Lower lobe of right lung (tissue), 2 donors: ENCODE measurements around the gene TEX14. TPM values are rescaled to one million over a fixed set of nuclear protein-coding genes. Genes with fewer than 3 reads are reported as not detected.

ENCODE experiments used
- ATAC-seq, 2 donors: fragments of 200-7000 bp; cut with Tn5 transposase; one replicate each; pipeline ENCODE4 v1.9.1; 2020 to 2022; ENCODE audit warnings: mild to moderate bottlenecking in 2 of 2, moderate library complexity in 2 of 2
- DNase-seq: peaks from one replicate; pipeline ENCODE4 v3.0.0-alpha.2; 2020
- H3K27ac ChIP-seq: fragments of 200-600 bp; one replicate; pipeline ENCODE4 v1.8.0; 2022
- H3K27me3 ChIP-seq: fragments of 200-600 bp; one replicate; pipeline ENCODE4 v1.8.0; 2022; ENCODE audit warnings: low read depth
- H3K36me3 ChIP-seq: fragments of 200-600 bp; one replicate; pipeline ENCODE4 v1.8.0; 2022; ENCODE audit warnings: mild to moderate bottlenecking
- H3K4me1 ChIP-seq: fragments of 200-600 bp; one replicate; pipeline ENCODE4 v1.8.0; 2022
- H3K4me3 ChIP-seq: fragments of 200-600 bp; one replicate; pipeline ENCODE4 v1.8.0; 2022; ENCODE audit warnings: mild to moderate bottlenecking
- H3K9me3 ChIP-seq: fragments of 200-600 bp; one replicate; pipeline ENCODE4 v1.8.0; 2022
- CTCF ChIP-seq: fragments of 200-600 bp; IDR thresholded peaks from one replicate; pipeline ENCODE4 v1.8.0; 2022; ENCODE audit warnings: antibody characterized with exemption, mild to moderate bottlenecking
- intact Hi-C: fragments of 100-400 bp; cut with DNase I; formaldehyde crosslinking; loops from one replicate; pipeline ENCODE4 v1.11.0; 2022
- total RNA-seq: library from RNA; stranded (reverse); fragmentation: NEBNext Ultra II Directional; extraction: Animal tissue kit (Norgen Biotek cat#: 25700); gene quantifications from one replicate; pipeline ENCODE4 v1.2.1, GENCODE V29; 2021
- donor health status: DM: no; HTN: yes; CAD: no; lungs with severe emphysema.

Gene TEX14
- total RNA-seq, 1 donor from 2014 or later: 6.8 TPM

GRCh38 chr17:58514770-58515157 is 177.1 kb downstream of the TEX14 start:
- H3K9me3 ChIP-seq: no peaks in the 10 kb centered on the region
- DNase-seq (no peak), ATAC-seq (no peak)
- peak overlapping the region; percentile 79 for H3K4me3 ChIP-seq
- H3K27ac ChIP-seq: peak overlapping the region; percentile 68
- no peaks in the 10 kb centered on the region for H3K27me3 ChIP-seq
- H3K4me1 ChIP-seq: peaks cover 48% of the 10 kb centered on the region
- intact Hi-C loops: no loop called here
- no peak for TF ChIP-seq CTCF
- H3K36me3 ChIP-seq: peaks cover 39% of the 10 kb centered on the region

GRCh38 chr17:58513965-58514769 is 177.7 kb downstream of the TEX14 start, which contains the start of gene MTMR4:
Gene MTMR4 (minus strand): TSS chr17:58514638. CDS start chr17:58514407, 231 bp downstream.
- Histone ChIP-seq H3K4me3 (peak within 1 kb of the TSS; percentile 79), H3K9me3 (no peaks in the 10 kb centered on the region), H3K27ac (peak within 1 kb of the TSS; percentile 68), H3K36me3 (peaks cover 45% of the 10 kb centered on the region), H3K4me1 (peaks cover 42% of the 10 kb centered on the region), H3K27me3 (no peaks in the 10 kb centered on the region)
- intact Hi-C loops: no loop called here
- peak; percentile 59 to 63 for ATAC-seq
- DNase-seq: peak; percentile 88
- no peak for TF ChIP-seq CTCF

- H3K4me3 ChIP-seq: peak overlapping the region; percentile 79
- no peak overlapping the region for H3K27ac ChIP-seq
- peaks cover 53% of the 10 kb centered on the region for H3K36me3 ChIP-seq
- TF ChIP-seq CTCF: no peak
- intact Hi-C loops: no loop called here
- DNase-seq: no peak
- H3K4me1 ChIP-seq: peaks cover 38% of the 10 kb centered on the region
- no peak for ATAC-seq
- H3K27me3 ChIP-seq: no peaks in the 10 kb centered on the region
- H3K9me3 ChIP-seq: no peaks in the 10 kb centered on the region
These were observed 178.4 kb downstream of the TEX14 start for GRCh38 chr17:58513267-58513964.

DNA sequence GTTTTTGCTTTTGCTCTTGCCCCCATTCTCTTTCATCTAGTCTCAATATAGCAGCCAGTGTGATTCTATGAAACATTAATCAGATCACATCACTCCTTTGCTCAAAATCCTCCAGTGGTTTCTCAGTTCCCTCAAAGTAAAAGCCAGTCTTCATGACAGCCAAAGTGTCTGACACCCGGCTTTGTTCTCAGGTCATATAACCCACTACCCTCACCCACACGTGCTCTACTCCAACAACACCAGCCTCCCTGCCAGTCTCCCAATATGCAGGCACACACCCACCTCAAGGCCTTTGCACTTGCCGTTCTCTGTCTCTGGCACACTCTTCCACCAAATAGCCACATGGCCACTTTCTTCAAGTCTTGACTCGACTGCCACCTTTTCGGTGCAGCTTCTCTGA is 181.8 kb downstream of the TEX14 start:
- no peak for TF ChIP-seq CTCF
- no peaks in the 10 kb centered on the region for H3K27me3 ChIP-seq
- intact Hi-C loops: no loop called here

GRCh38 chr17:58508341-58509067 is 183.3 kb downstream of the TEX14 start:
- no peaks in the 10 kb centered on the region for H3K27me3 ChIP-seq
- intact Hi-C loops: no loop called here
- H3K9me3 ChIP-seq: no peaks in the 10 kb centered on the region
- H3K27ac ChIP-seq: no peak overlapping the region
- DNase-seq (no peak), ATAC-seq (no peak)
- peaks cover 94% of the 10 kb centered on the region for H3K36me3 ChIP-seq
- TF ChIP-seq CTCF: no peak
- H3K4me3 ChIP-seq: no peak overlapping the region
- H3K4me1 ChIP-seq: peaks cover 15% of the 10 kb centered on the region

More for the DNA sequence above, 181.8 kb downstream of the TEX14 start:
- no peak overlapping the region for H3K4me3 ChIP-seq
- H3K4me1 ChIP-seq: peaks cover 18% of the 10 kb centered on the region
- ATAC-seq: no peak
- H3K36me3 ChIP-seq: peaks cover 78% of the 10 kb centered on the region
- no peak overlapping the region for H3K27ac ChIP-seq
- DNase-seq: no peak
- H3K9me3 ChIP-seq: no peaks in the 10 kb centered on the region
